GM12873 (cell line): ENCODE data around the gene DDX31.

ENCODE experiments used
- CTCF ChIP-seq: IDR thresholded peaks from 2 replicates; pipeline ENCODE4 v1.5.1; 2012; ENCODE audit warnings: low read depth, mild to moderate bottlenecking, moderate library complexity, low read length, control low read depth; ENCODE audit not compliant: insufficient read depth; ENCODE audit errors: missing control alignments

Gene DDX31

GRCh38 chr9:132590318-132591182 is 79.2 kb downstream of the DDX31 start:
- TF ChIP-seq CTCF, result no peak

- TF ChIP-seq CTCF, result no peak
Measured at GRCh38 chr9:132590037-132590317, 79.8 kb downstream of the DDX31 start.

- TF ChIP-seq CTCF, result no peak
Measured at GRCh38 chr9:132589148-132590036, 80.4 kb downstream of the DDX31 start.

GRCh38 chr9:132588501-132589147 is 81.2 kb downstream of the DDX31 start:
- TF ChIP-seq CTCF, result no peak

- no peak for TF ChIP-seq CTCF
Measured at GRCh38 chr9:132588098-132588497, 81.7 kb downstream of the DDX31 start.

- no peak for TF ChIP-seq CTCF
Measured at GRCh38 chr9:132587592-132587955, 82.2 kb downstream of the DDX31 start.
